Measurements from ENCODE around the gene TBC1D22A.

DNA sequence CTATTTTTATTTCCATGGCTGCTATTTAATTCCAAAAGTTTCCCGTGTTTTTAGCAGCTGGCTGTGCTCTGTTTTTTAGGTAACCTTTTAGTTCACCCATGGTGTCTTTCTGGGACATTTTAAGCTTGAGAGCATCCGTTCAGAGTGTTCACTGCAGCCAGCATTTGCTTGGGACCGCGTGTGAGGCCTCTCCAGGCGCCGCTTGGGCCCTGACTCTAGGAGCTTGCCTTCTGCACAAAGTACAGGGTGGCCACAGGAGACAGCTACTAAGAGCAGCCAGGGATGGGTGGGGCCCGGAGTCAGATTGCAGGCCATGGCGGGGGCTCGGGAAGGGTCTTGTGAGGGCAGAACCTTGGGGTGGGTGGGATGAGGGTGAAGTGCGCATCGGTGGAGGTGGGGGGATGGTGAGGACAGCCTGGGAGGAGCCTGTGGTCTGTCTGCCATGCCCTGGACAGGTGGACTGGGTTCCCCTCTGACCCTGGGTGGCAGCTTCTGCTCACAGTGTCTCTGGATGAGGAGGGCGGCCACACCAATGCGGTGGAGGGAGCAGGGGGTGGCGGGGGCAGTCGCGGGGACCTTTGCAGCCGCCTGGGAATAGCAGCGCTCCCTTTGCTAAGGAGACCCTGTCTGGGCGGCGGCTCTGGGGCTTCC, 288.1 kb downstream of the TBC1D22A start:
- TF ChIP-seq, protein P1, sequence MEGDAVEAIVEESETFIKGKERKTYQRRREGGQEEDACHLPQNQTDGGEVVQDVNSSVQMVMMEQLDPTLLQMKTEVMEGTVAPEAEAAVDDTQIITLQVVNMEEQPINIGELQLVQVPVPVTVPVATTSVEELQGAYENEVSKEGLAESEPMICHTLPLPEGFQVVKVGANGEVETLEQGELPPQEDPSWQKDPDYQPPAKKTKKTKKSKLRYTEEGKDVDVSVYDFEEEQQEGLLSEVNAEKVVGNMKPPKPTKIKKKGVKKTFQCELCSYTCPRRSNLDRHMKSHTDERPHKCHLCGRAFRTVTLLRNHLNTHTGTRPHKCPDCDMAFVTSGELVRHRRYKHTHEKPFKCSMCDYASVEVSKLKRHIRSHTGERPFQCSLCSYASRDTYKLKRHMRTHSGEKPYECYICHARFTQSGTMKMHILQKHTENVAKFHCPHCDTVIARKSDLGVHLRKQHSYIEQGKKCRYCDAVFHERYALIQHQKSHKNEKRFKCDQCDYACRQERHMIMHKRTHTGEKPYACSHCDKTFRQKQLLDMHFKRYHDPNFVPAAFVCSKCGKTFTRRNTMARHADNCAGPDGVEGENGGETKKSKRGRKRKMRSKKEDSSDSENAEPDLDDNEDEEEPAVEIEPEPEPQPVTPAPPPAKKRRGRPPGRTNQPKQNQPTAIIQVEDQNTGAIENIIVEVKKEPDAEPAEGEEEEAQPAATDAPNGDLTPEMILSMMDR (conservative IDR thresholded peaks at IDR 0.05; ENCODE audit: low read depth, low read length) = no peak
- no peak for TF ChIP-seq EZH2 (IDR thresholded peaks at IDR 0.05; ENCODE audit: low read length, unreplicated experiment)

All from PC-3 (cell line).